ENCODE data around the gene TMEM63A. TPM values are rescaled to one million over a fixed set of nuclear protein-coding genes. Genes with fewer than 3 reads are reported as not detected.

TMEM63A gene
- total RNA-seq, 1 experiment from 2014 or later: 31.4 TPM

- Histone ChIP-seq H3K36me3 (ENCODE audit: control insufficient read depth, insufficient read depth, low read length) (no peaks in the 10 kb centered on the region; the same call in 1 of the 2 replicates), H3K9me3 (ENCODE audit: control insufficient read depth, insufficient read depth, low read depth, low read length) (no peaks in the 10 kb centered on the region), H3K4me1 (ENCODE audit: control insufficient read depth, insufficient read depth, low read length) (no peaks in the 10 kb centered on the region), H3K4me3 (ENCODE audit: low read depth in 2 of 2, low read length in 2 of 2) (no peak overlapping the region), H3K27ac (ENCODE audit: low read length) (no peak overlapping the region), H3K27me3 (ENCODE audit: control insufficient read depth, insufficient read depth, low read length) (no peaks in the 10 kb centered on the region)
- TF ChIP-seq TCF7L2 (IDR thresholded peaks at IDR 0.05; ENCODE audit: low read depth, low read length) (no peak), REST (IDR thresholded peaks at IDR 0.05; ENCODE audit: insufficient read depth in 1 of 2, low read depth in 2 of 2, low read length in 1 of 2) (no peak), CTCF (IDR thresholded peaks at IDR 0.05) (no peak)
- in situ Hi-C loops (cut with HindIII; ENCODE audit: low pct_unique_long_range_greater_than_20kb, low sequenced_read_pairs) (no loop called here), intact Hi-C loops (cut with micrococcal nuclease; ENCODE audit: unreplicated experiment) (no loop called here)
- CTCF ChIA-PET: interaction anchor here (0.7 kb wide), 1 partner anchor 403 kb away, joined by 8 read pairs; no protein-coding TSS in a partner anchor
- no peak for DNase-seq (ENCODE audit: low read depth, low spot score)
- ATAC-seq: no peak
- no TSS peak for BruUV-seq (replicated peaks)
- POLR2A ChIA-PET: no interaction called here
Measured at GRCh38 chr1:225857256-225857655, 24.9 kb downstream of the TMEM63A start.

- Histone ChIP-seq H3K4me3 (ENCODE audit: low read depth in 2 of 2, low read length in 2 of 2) (no peak overlapping the region), H3K27ac (ENCODE audit: low read length) (no peak overlapping the region), H3K9me3 (ENCODE audit: control insufficient read depth, insufficient read depth, low read depth, low read length) (no peaks in the 10 kb centered on the region), H3K4me1 (ENCODE audit: control insufficient read depth, insufficient read depth, low read length) (no peaks in the 10 kb centered on the region), H3K36me3 (ENCODE audit: control insufficient read depth, insufficient read depth, low read length) (no peaks in the 10 kb centered on the region; the same call in 1 of the 2 replicates), H3K27me3 (ENCODE audit: control insufficient read depth, insufficient read depth, low read length) (no peaks in the 10 kb centered on the region)
- no peak for ATAC-seq
- in situ Hi-C loops (cut with HindIII; ENCODE audit: low pct_unique_long_range_greater_than_20kb, low sequenced_read_pairs) (no loop called here), intact Hi-C loops (cut with micrococcal nuclease; ENCODE audit: unreplicated experiment) (no loop called here)
- no peak for TF ChIP-seq POLR2AphosphoS5 (IDR thresholded peaks at IDR 0.05; ENCODE audit: low read depth, low read length)
- TF ChIP-seq REST (IDR thresholded peaks at IDR 0.05; ENCODE audit: insufficient read depth in 1 of 2, low read depth in 2 of 2, low read length in 1 of 2): no peak
- no peak for TF ChIP-seq CTCF (IDR thresholded peaks at IDR 0.05)
- no peak for TF ChIP-seq SIN3A (IDR thresholded peaks at IDR 0.05; ENCODE audit: borderline replicate concordance, insufficient read depth, low read depth, low read length)
- no peak for TF ChIP-seq TCF7L2 (IDR thresholded peaks at IDR 0.05; ENCODE audit: low read depth, low read length)
- no peak for DNase-seq (ENCODE audit: low read depth, low spot score)
- no TSS peak for BruUV-seq (replicated peaks)
- ChIA-PET CTCF (interaction anchor here (1.4 kb wide), 1 partner anchor 56 kb away, joined by 4 read pairs; no protein-coding TSS in a partner anchor), POLR2A (no interaction called here)
Measured at GRCh38 chr1:225855503-225856300, 26.5 kb downstream of the TMEM63A start.

All from Panc1 (cell line).